Measurements from ENCODE around the gene HIGD2A. TPM values are rescaled to one million over a fixed set of nuclear protein-coding genes. Genes with fewer than 3 reads are reported as not detected.

HIGD2A gene
- total and polyA plus RNA-seq, 2 experiments from 2014 or later = 67.7 to 194 TPM

GRCh38 chr5:176379881-176380280 lies 8.7 kb upstream of the HIGD2A start:
- TF ChIP-seq NANOG (IDR thresholded peaks at IDR 0.05; ENCODE audit: borderline replicate concordance) (no peak), POLR2AphosphoS5 (IDR thresholded peaks at IDR 0.05; ENCODE audit: low read depth) (no peak), CTCF (conservative IDR thresholded peaks at IDR 0.05; ENCODE audit: low read depth in 2 of 2) (no peak), CREB1 (CRISPR knock-in tag; IDR thresholded peaks at IDR 0.05; ENCODE audit: low read depth) (no peak), STAT1 (IDR thresholded peaks at IDR 0.05; ENCODE audit: unreplicated experiment) (no peak), REST (IDR thresholded peaks at IDR 0.05; ENCODE audit: unreplicated experiment) (no peak), JUNB (IDR thresholded peaks at IDR 0.05; ENCODE audit: unreplicated experiment) (no peak), ETS1 (IDR thresholded peaks at IDR 0.05) (no peak), EZH2phosphoT487 (IDR thresholded peaks at IDR 0.05; ENCODE audit: unreplicated experiment) (no peak), EZH2 (IDR thresholded peaks at IDR 0.05; ENCODE audit: low read depth, unreplicated experiment) (no peak)
- H3K4me1 Mint-ChIP-seq = no peaks in the 10 kb centered on the region
- Histone ChIP-seq H3K4me1 (ENCODE audit: insufficient read depth) (no peaks in the 10 kb centered on the region), H3F3A (replicated peaks; ENCODE audit: low read depth) (no peaks in the 10 kb centered on the region), H3K4me2 (no peak overlapping the region), H3K27ac (ENCODE audit: low read depth) (no peak overlapping the region), H3K79me2 (replicated peaks; ENCODE audit: insufficient read depth) (no peaks in the 10 kb centered on the region), H4K20me1 (replicated peaks; ENCODE audit: insufficient read depth) (peaks cover 9% of the 10 kb centered on the region; the same call in 1 of the 2 replicates), H3K4me3 (no peak overlapping the region), H2AFZ (no peak overlapping the region), H3K36me3 (ENCODE audit: insufficient read depth) (peaks cover 17% of the 10 kb centered on the region), H3K9me2 (ENCODE audit: insufficient read depth) (no peaks in the 10 kb centered on the region), H3K27me3 (ENCODE audit: insufficient read depth) (no peaks in the 10 kb centered on the region)
- peaks cover 46% of the 10 kb centered on the region for H3K36me3 Mint-ChIP-seq (ENCODE audit: low read depth)
- ATAC-seq = no peak
- no peaks in the 10 kb centered on the region for H3K9me3 Mint-ChIP-seq
- H3K27ac Mint-ChIP-seq = no peak overlapping the region
- peaks cover 2% of the 10 kb centered on the region for H3K27me3 Mint-ChIP-seq (ENCODE audit: insufficient read depth, low read depth, poor library complexity)
- no peak overlapping the region for H3K4me3 Mint-ChIP-seq
- DNase-seq (ENCODE audit: low spot score) = no peak

GRCh38 chr5:176381423-176381822 lies 7.1 kb upstream of the HIGD2A start:
- Histone ChIP-seq H3K4me2 (no peak overlapping the region), H3K36me3 (ENCODE audit: insufficient read depth) (peaks cover 27% of the 10 kb centered on the region), H2AFZ (no peak overlapping the region), H3K27ac (ENCODE audit: low read depth) (no peak overlapping the region), H3K4me1 (ENCODE audit: insufficient read depth) (no peaks in the 10 kb centered on the region), H3K4me3 (no peak overlapping the region), H3K79me2 (replicated peaks; ENCODE audit: insufficient read depth) (peaks cover 14% of the 10 kb centered on the region), H3F3A (replicated peaks; ENCODE audit: low read depth) (peaks cover 12% of the 10 kb centered on the region; the same call in 1 of the 2 replicates), H3K27me3 (ENCODE audit: insufficient read depth) (no peaks in the 10 kb centered on the region), H3K9me2 (ENCODE audit: insufficient read depth) (no peaks in the 10 kb centered on the region), H4K20me1 (replicated peaks; ENCODE audit: insufficient read depth) (peaks cover 13% of the 10 kb centered on the region)
- no peak for DNase-seq (ENCODE audit: low spot score)
- H3K9me3 Mint-ChIP-seq = no peaks in the 10 kb centered on the region
- H3K27me3 Mint-ChIP-seq (ENCODE audit: insufficient read depth, low read depth, poor library complexity) = no peaks in the 10 kb centered on the region
- no peak overlapping the region for H3K4me3 Mint-ChIP-seq
- H3K36me3 Mint-ChIP-seq (ENCODE audit: low read depth) = peaks cover 62% of the 10 kb centered on the region
- peaks cover 3% of the 10 kb centered on the region for H3K4me1 Mint-ChIP-seq
- ATAC-seq = no peak
- no peak overlapping the region for H3K27ac Mint-ChIP-seq
- TF ChIP-seq JUNB (IDR thresholded peaks at IDR 0.05; ENCODE audit: unreplicated experiment) = no peak
- no peak for TF ChIP-seq ETS1 (IDR thresholded peaks at IDR 0.05)
- TF ChIP-seq POLR2AphosphoS5 (IDR thresholded peaks at IDR 0.05; ENCODE audit: low read depth) = no peak
- TF ChIP-seq NANOG (IDR thresholded peaks at IDR 0.05; ENCODE audit: borderline replicate concordance) = no peak
- TF ChIP-seq EZH2 (IDR thresholded peaks at IDR 0.05; ENCODE audit: low read depth, unreplicated experiment) = no peak

All from GM23338 (cell line).